ENCODE measurements around the gene CLDN24.

CLDN24 gene

GRCh38 chr4:183322326-183322725, at the start of gene CLDN24:
TSS of gene CLDN24 (minus strand) at chr4:183322426. CDS start at chr4:183322426, 0 bp downstream.
- no peak for DNase-seq

- no peak for DNase-seq
Measured at GRCh38 chr4:183370786-183371185, 48.6 kb upstream of the CLDN24 start.

- DNase-seq, result no peak
Measured at GRCh38 chr4:183369073-183369472, 46.8 kb upstream of the CLDN24 start.

GRCh38 chr4:183366206-183366835, 44.1 kb upstream of the CLDN24 start:
- no peak for DNase-seq

GRCh38 chr4:183364025-183364424, 41.8 kb upstream of the CLDN24 start:
- no peak for DNase-seq

GRCh38 chr4:183362916-183363542, 40.8 kb upstream of the CLDN24 start:
- peak; percentile 36 for DNase-seq

GRCh38 chr4:183362036-183362435, 39.8 kb upstream of the CLDN24 start:
- DNase-seq, result no peak

GRCh38 chr4:183360161-183360919, 38.1 kb upstream of the CLDN24 start:
- DNase-seq, result no peak

- peak; percentile 76 for DNase-seq
Measured at GRCh38 chr4:183358215-183358755, 36.1 kb upstream of the CLDN24 start.

GRCh38 chr4:183356931-183357675, 34.9 kb upstream of the CLDN24 start:
- DNase-seq, result no peak

GRCh38 chr4:183356173-183356830, 34.1 kb upstream of the CLDN24 start:
- no peak for DNase-seq

GRCh38 chr4:183355405-183355804, 33.2 kb upstream of the CLDN24 start:
- peak; percentile 38 for DNase-seq

GRCh38 chr4:183354219-183354618, 32.0 kb upstream of the CLDN24 start:
- no peak for DNase-seq

GRCh38 chr4:183353557-183353956, 31.3 kb upstream of the CLDN24 start:
- DNase-seq, result no peak

- no peak for DNase-seq
Measured at GRCh38 chr4:183352546-183352945, 30.3 kb upstream of the CLDN24 start.

GRCh38 chr4:183350317-183351071, 28.3 kb upstream of the CLDN24 start:
- DNase-seq, result no peak

GRCh38 chr4:183349673-183350072, 27.4 kb upstream of the CLDN24 start:
- no peak for DNase-seq

- no peak for DNase-seq
Measured at GRCh38 chr4:183348706-183349659, 26.8 kb upstream of the CLDN24 start.

- no peak for DNase-seq
Measured at GRCh38 chr4:183348136-183348535, 25.9 kb upstream of the CLDN24 start.

GRCh38 chr4:183347566-183347965, 25.3 kb upstream of the CLDN24 start:
- no peak for DNase-seq

Measured in eye (tissue), 1 donor.